HepG2 (cell line): ENCODE results near the gene LYPD3. TPM values are rescaled to one million over a fixed set of nuclear protein-coding genes. Genes with fewer than 3 reads are reported as not detected.

Experiments used
- ATAC-seq: fragments of 200-7000 bp; cut with Tn5 transposase; 3 replicates; pipeline ENCODE4 v1.9.1; 2020; ENCODE audit warnings: mild to moderate bottlenecking, moderate library complexity
- BruUV-seq: library from RNA; stranded (reverse); fragments of 400-500 nt; replicated peaks from 2 replicates; lab custom pipeline; 2021; lab: Mats Ljungman, UMichigan
- CTCF ChIA-PET: fragments of 300-600 bp; formaldehyde crosslinking; extraction: SDS; loops from one replicate; lab custom pipeline; 2021; ENCODE audit warnings: low total read pairs, inconsistent platforms, low intra/inter-chr PET ratio; lab: Yijun Ruan, JAX
- POLR2A ChIA-PET: fragments of 350-600 bp; sonication (Branson Sonifier 250); formaldehyde crosslinking; loops from one replicate; lab custom pipeline; 2020; ENCODE audit warnings: antibody characterized with exemption, inconsistent platforms; lab: Yijun Ruan, JAX
- DNase-seq: peaks from one replicate; pipeline ENCODE4 v3.0.0-alpha.2; 2015; ENCODE audit warnings: low spot score
- FAIRE-seq: peaks from 3 replicates; lab custom pipeline; 2011; peaks lifted over from hg19 to GRCh38; lab: Jason Lieb, UNC
- H2AFZ ChIP-seq: one replicate; pipeline ENCODE4 v1.6.1; 2011; ENCODE audit warnings: low read length, inconsistent platforms
- H3K27ac ChIP-seq: fragments of 300-600 bp; 3 replicates; pipeline ENCODE4 v1.8.0; 2011; ENCODE audit warnings: mixed run types, mild to moderate bottlenecking, mixed read lengths, low read length, inconsistent platforms; ENCODE audit not compliant: insufficient read depth; ENCODE audit errors: extremely low read length
- H3K27me3 ChIP-seq, 2 experiments: fragments of 200-600 bp in 1 of 2; 2 replicates in 1 of 2; 3 replicates in 1 of 2; pipeline versions ENCODE4 v1.6.0 to v1.8.0; 2011; ENCODE audit warnings: low read length in 2 of 2, mild to moderate bottlenecking in 2 of 2, moderate library complexity in 2 of 2, inconsistent platforms in 1 of 2; ENCODE audit not compliant: insufficient read depth in 2 of 2, control insufficient read depth in 1 of 2
- H3K36me3 ChIP-seq, 2 experiments: fragments of 200-600 bp in 1 of 2; replicated peaks in 1 of 2; 2 replicates in 1 of 2; 3 replicates in 1 of 2; pipeline versions ENCODE4 v1.5.1 to v1.8.0; 2011; ENCODE audit warnings: low read length in 2 of 2, inconsistent platforms in 1 of 2; ENCODE audit not compliant: insufficient read depth in 2 of 2, control insufficient read depth in 1 of 2
- H3K4me1 ChIP-seq: 2 replicates; pipeline ENCODE4 v1.5.1; 2012; ENCODE audit warnings: low read length, inconsistent platforms; ENCODE audit not compliant: insufficient read depth
- H3K4me2 ChIP-seq: 2 replicates; pipeline ENCODE4 v1.6.0; 2011; ENCODE audit warnings: low read depth, low read length, inconsistent platforms
- H3K4me3 ChIP-seq, 3 experiments: fragments of 200-600 bp in 1 of 3; sonication (generic), shearing (Covaris generic) in 1 of 3; replicated peaks in 1 of 3; 2 replicates each; pipeline ENCODE4 v1.5.1; 2011 to 2016; ENCODE audit warnings: low read length in 3 of 3, inconsistent platforms in 2 of 3, low read depth in 2 of 3, mild to moderate bottlenecking in 2 of 3, control low read depth in 1 of 3, mixed read lengths in 1 of 3; ENCODE audit not compliant: insufficient read depth in 1 of 3
- H3K79me2 ChIP-seq: one replicate; pipeline ENCODE4 v1.6.1; 2011; ENCODE audit warnings: low read length, inconsistent platforms; ENCODE audit not compliant: insufficient read depth
- H3K9ac ChIP-seq: 2 replicates; pipeline ENCODE4 v1.6.0; 2011; ENCODE audit warnings: mild to moderate bottlenecking, low read depth, low read length, inconsistent platforms; ENCODE audit not compliant: insufficient read depth
- H3K9me3 ChIP-seq: 2 replicates; pipeline ENCODE4 v1.5.1; 2012; ENCODE audit warnings: mild to moderate bottlenecking, low read length
- H4K20me1 ChIP-seq: 2 replicates; pipeline ENCODE4 v1.6.0; 2011; ENCODE audit warnings: inconsistent platforms, mild to moderate bottlenecking, low read length, moderate library complexity; ENCODE audit not compliant: insufficient read depth
- MEIS1 ChIP-seq: sonication (generic); formaldehyde crosslinking; IDR thresholded peaks from 2 replicates; pipeline ENCODE4 v1.9.0; 2021; ENCODE audit warnings: mild to moderate bottlenecking, missing genetic modification reagents, moderate library complexity, borderline replicate concordance
- MIXL1 ChIP-seq: IDR thresholded peaks from 2 replicates; pipeline ENCODE4 v1.6.1; 2016
- POGZ ChIP-seq: sonication (generic); formaldehyde crosslinking; IDR thresholded peaks from 2 replicates; pipeline ENCODE4 v1.4.0; 2020; ENCODE audit warnings: mild to moderate bottlenecking, missing genetic modification reagents
- ZNF616 ChIP-seq: sonication (generic); formaldehyde crosslinking; IDR thresholded peaks from 2 replicates; pipeline ENCODE4 v1.5.0; 2020; ENCODE audit warnings: low read depth, mild to moderate bottlenecking, missing genetic modification reagents
- WGBS: methylation state at CpG from one replicate; pipeline ENCODE4 v1.1.6; 2017; ENCODE audit warnings: low lambda C conversion rate; 5-methylcytosine and 5-hydroxymethylcytosine counted together
- in situ Hi-C: cut with HindIII; loops from 2 replicates; pipeline ENCODE4 v1.10.0; 2017; ENCODE audit warnings: low pct_unique_long_range_greater_than_20kb; ENCODE audit not compliant: extremely low pct_ligation_motif_present
- intact Hi-C: fragments of 100-400 bp; cut with micrococcal nuclease; formaldehyde crosslinking; loops from one replicate; pipeline ENCODE4 v1.10.0; 2022; ENCODE audit not compliant: unreplicated experiment
- polyA plus RNA-seq, 8 experiments: library from polyadenylated mRNA; depleted of rRNA in 3 of 8; stranded (reverse) in 7 of 8; unstranded in 1 of 8; fragments of >200 nt; fragmentation: Illumina TruSeq in 4 of 8; extraction: Trizol in 4 of 8; gene quantifications; 2 replicates each; pipeline versions ENCODE4 v1.2.1 to v1.2.3, GENCODE V29; 2011 to 2016; ENCODE audit warnings: low read depth in 4 of 8, missing spikeins in 1 of 8, mixed read lengths in 1 of 8; ENCODE audit not compliant: insufficient read depth in 1 of 8
- total RNA-seq, 5 experiments: library from RNA; depleted of rRNA; stranded (reverse); fragments of >200 nt; fragmentation: Illumina TruSeq; extraction: Trizol; gene quantifications; 2 replicates each; pipeline ENCODE4 v1.2.3, GENCODE V29; 2016; ENCODE audit warnings: low read depth in 1 of 5
- TF ChIP-seq, protein P1 (sequence below): sonication (generic); formaldehyde crosslinking; conservative IDR thresholded peaks from 2 replicates; pipeline ENCODE4 v1.8.0; 2022; ENCODE audit warnings: missing genetic modification reagents
- TF ChIP-seq, protein P2 (sequence below): sonication (generic); formaldehyde crosslinking; IDR thresholded peaks from 2 replicates; pipeline ENCODE4 v1.4.0; 2020; ENCODE audit warnings: mild to moderate bottlenecking, missing genetic modification reagents
- TF ChIP-seq, protein P3 (sequence below): sonication (generic); formaldehyde crosslinking; IDR thresholded peaks from 2 replicates; pipeline ENCODE4 v1.8.0; 2022; ENCODE audit warnings: mild to moderate bottlenecking, missing genetic modification reagents, borderline replicate concordance
- TF ChIP-seq, protein P4 (sequence below): IDR thresholded peaks from 2 replicates; pipeline ENCODE4 v1.6.1; 2018; ENCODE audit warnings: missing genetic modification reagents

LYPD3 gene
- total and polyA plus RNA-seq, 2 of the 13 experiments (the other 11 are each of a cell fraction or from before 2014, with no cell fraction given) = 0.51 to 1.5 TPM

DNA sequence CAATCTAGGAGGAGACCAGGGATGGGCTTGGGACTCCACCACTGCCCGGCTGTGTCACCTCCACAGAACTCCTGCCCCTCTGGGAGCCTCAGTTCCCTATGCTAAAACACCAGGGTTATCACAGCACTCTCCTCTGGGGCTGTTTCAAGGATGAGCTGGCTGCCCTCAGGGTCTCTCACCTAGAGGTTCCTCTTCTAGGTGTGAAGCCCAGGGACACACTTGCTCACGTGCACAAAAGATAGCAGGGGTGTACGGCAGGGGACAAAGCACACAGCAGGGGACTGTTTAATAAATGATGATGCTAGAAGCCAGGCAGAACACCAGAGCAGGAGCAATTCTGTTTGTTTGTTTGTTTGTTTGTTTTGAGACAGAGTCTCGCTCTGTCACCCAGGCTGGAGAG is 16.8 kb upstream of the LYPD3 start (continued):
- TF ChIP-seq ZNF616 (CRISPR knock-in tag) = no peak

DNA sequence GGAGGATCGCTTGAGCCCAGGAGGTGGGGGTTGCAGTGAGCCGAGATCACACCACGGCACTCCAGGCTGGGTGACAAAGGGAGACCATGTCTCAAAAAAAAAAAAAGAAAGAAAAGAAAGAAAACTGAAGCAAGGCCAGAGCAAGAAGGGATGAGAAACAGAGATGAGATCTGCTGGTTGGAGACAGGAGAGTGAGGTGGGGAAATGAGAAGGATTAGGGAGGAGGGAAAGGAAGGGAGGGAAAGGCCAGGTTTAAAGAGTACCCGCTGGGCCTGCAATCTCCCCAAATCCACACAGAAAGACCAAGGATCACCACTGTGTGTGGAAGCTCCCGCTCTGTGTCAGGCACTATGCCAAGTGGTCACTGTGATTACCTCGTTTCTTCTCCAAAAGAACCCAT is 16.3 kb upstream of the LYPD3 start:
- ChIA-PET CTCF (no interaction called here), POLR2A (interaction anchor here (1.5 to 5.5 kb wide), 3 partner anchors 18 to 23 kb away, joined by 3 to 17 read pairs (median 11); partner anchors contain the start of gene PHLDB3)
- in situ Hi-C loops = no loop called here
- no peak for TF ChIP-seq MEIS1 (CRISPR knock-in tag)
- TF ChIP-seq, protein P1, sequence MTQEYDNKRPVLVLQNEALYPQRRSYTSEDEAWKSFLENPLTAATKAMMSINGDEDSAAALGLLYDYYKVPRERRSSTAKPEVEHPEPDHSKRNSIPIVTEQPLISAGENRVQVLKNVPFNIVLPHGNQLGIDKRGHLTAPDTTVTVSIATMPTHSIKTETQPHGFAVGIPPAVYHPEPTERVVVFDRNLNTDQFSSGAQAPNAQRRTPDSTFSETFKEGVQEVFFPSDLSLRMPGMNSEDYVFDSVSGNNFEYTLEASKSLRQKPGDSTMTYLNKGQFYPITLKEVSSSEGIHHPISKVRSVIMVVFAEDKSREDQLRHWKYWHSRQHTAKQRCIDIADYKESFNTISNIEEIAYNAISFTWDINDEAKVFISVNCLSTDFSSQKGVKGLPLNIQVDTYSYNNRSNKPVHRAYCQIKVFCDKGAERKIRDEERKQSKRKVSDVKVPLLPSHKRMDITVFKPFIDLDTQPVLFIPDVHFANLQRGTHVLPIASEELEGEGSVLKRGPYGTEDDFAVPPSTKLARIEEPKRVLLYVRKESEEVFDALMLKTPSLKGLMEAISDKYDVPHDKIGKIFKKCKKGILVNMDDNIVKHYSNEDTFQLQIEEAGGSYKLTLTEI (CRISPR knock-in tag) = no peak
- TF ChIP-seq POGZ (CRISPR knock-in tag) = no peak
- no peak for TF ChIP-seq MIXL1 (CRISPR knock-in tag)
- TF ChIP-seq, protein P2, sequence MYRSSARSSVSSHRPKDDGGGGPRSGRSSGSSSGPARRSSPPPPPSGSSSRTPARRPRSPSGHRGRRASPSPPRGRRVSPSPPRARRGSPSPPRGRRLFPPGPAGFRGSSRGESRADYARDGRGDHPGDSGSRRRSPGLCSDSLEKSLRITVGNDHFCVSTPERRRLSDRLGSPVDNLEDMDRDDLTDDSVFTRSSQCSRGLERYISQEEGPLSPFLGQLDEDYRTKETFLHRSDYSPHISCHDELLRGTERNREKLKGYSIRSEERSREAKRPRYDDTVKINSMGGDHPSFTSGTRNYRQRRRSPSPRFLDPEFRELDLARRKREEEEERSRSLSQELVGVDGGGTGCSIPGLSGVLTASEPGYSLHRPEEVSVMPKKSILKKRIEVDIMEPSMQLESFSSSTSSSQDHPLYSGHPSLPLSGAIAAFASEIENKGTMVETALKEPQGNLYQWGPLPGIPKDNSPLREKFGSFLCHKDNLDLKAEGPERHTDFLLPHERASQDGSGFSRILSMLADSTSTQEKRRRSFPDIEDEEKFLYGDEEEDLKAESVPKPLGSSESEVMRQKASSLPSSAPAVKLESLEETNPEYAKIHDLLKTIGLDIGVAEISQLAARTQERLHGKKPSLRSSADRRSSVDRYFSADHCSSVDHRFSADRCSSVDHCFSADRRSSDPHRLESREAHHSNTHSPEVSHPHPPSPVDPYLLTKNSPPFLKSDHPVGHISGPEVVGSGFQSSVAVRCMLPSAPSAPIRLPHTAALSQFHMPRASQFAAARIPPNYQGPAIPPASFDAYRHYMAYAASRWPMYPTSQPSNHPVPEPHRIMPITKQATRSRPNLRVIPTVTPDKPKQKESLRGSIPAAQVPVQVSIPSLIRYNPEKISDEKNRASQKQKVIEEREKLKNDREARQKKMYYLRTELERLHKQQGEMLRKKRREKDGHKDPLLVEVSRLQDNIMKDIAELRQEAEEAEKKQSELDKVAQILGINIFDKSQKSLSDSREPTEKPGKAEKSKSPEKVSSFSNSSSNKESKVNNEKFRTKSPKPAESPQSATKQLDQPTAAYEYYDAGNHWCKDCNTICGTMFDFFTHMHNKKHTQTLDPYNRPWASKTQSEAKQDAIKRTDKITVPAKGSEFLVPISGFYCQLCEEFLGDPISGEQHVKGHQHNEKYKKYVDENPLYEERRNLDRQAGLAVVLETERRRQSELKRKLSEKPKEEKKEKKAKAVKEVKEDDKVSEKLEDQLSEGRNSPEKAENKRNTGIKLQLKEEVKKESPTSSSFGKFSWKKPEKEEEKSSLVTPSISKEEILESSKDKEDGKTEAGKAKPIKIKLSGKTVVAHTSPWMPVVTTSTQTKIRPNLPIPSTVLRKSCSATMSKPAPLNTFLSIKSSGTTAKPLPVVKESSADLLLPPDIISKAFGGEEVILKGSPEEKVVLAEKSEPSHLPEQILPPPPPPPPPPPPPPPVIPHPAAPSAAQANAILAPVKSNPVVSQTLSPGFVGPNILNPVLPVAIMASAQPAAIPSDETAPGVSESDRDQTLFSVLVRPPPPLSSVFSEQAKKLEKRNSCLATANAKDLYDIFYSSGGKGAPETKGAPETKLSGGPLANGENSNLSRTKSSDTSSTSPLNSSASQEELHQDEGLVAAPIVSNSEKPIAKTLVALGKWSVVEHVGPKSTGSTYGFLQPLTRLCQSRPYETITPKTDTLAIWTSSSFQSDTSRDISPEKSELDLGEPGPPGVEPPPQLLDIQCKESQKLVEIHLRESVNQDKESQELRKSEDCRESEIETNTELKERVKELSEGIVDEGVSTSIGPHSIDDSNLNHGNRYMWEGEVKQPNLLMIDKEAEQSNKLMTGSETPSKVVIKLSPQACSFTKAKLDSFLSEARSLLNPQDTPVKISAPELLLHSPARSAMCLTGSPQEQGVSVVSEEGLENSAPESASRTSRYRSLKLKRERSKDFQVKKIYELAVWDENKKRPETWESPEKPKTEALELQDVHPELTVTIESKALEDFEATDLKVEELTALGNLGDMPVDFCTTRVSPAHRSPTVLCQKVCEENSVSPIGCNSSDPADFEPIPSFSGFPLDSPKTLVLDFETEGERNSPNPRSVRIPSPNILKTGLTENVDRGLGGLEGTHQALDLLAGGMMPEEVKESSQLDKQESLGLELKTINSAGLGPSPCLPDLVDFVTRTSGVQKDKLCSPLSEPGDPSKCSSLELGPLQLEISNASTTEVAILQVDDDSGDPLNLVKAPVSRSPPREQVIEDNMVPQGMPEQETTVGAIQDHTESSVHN = no peak
- TF ChIP-seq, protein P3, sequence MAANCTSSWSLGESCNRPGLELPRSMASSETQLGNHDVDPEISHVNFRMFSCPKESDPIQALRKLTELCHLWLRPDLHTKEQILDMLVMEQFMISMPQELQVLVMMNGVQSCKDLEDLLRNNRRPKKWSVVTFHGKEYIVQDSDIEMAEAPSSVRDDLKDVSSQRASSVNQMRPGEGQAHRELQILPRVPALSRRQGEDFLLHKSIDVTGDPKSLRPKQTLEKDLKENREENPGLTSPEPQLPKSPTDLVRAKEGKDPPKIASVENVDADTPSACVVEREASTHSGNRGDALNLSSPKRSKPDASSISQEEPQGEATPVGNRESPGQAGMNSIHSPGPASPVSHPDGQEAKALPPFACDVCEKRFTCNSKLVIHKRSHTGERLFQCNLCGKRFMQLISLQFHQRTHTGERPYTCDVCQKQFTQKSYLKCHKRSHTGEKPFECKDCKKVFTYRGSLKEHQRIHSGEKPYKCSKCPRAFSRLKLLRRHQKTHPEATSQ (CRISPR knock-in tag) = no peak
- TF ChIP-seq, protein P4, sequence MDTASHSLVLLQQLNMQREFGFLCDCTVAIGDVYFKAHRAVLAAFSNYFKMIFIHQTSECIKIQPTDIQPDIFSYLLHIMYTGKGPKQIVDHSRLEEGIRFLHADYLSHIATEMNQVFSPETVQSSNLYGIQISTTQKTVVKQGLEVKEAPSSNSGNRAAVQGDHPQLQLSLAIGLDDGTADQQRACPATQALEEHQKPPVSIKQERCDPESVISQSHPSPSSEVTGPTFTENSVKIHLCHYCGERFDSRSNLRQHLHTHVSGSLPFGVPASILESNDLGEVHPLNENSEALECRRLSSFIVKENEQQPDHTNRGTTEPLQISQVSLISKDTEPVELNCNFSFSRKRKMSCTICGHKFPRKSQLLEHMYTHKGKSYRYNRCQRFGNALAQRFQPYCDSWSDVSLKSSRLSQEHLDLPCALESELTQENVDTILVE (CRISPR knock-in tag) = no peak
- 78% methylated on average over 6 of the region's 6 CpGs for WGBS
- no peak overlapping the region for H3K4me3 ChIP-seq
- DNase-seq (no peak), FAIRE-seq (no peak), ATAC-seq (no peak)
- H3K9ac ChIP-seq = no peak overlapping the region
- H3K9me3 ChIP-seq = no peaks in the 10 kb centered on the region
- H2AFZ ChIP-seq = no peak overlapping the region
- no peak overlapping the region for H3K4me2 ChIP-seq
- no TSS peak for BruUV-seq
- H3K4me1 ChIP-seq = no peaks in the 10 kb centered on the region
- H3K79me2 ChIP-seq = no peaks in the 10 kb centered on the region
- no peaks in the 10 kb centered on the region for H3K27me3 ChIP-seq
- no peaks in the 10 kb centered on the region for H4K20me1 ChIP-seq
- H3K27ac ChIP-seq = no peak overlapping the region
- H3K36me3 ChIP-seq = peaks cover 2 to 5% of the 10 kb centered on the region in 2 experiments; a peak in 2 of 5 replicates
- intact Hi-C loops = no loop called here
